Esophagus squamous epithelium (tissue), 5 donors: ENCODE measurements around the gene IFIH1. TPM values are rescaled to one million over a fixed set of nuclear protein-coding genes. Genes with fewer than 3 reads are reported as not detected.
A peak's percentile ranks its signal among the peaks of the same experiment; 100 is the strongest.

ENCODE experiments used
- DNase-seq: peaks from one replicate; lab custom pipeline; 2025; lab: John Stamatoyannopoulos, UW
- H3K27ac ChIP-seq, 4 donors: fragments of 200-600 bp; sonication (generic); one replicate each; pipeline ENCODE4 v1.5.1; 2016 to 2019; ENCODE audit warnings: mild to moderate bottlenecking in 1 of 4
- H3K27me3 ChIP-seq, 4 donors: fragments of 200-600 bp; sonication (generic); 1 replicate in 3 of 4; 2 replicates in 1 of 4; pipeline versions ENCODE4 v1.5.1 to v1.6.0; 2017 to 2021; ENCODE audit warnings: antibody characterized with exemption in 1 of 4
- H3K36me3 ChIP-seq, 3 donors: fragments of 200-600 bp; sonication (generic); one replicate each; pipeline ENCODE4 v1.5.1; 2016 to 2019
- H3K4me1 ChIP-seq, 3 donors: fragments of 200-600 bp; sonication (generic); one replicate each; pipeline ENCODE4 v1.5.1; 2017 to 2019
- H3K4me3 ChIP-seq, 4 donors: fragments of 200-600 bp; sonication (generic); 1 replicate in 3 of 4; 2 replicates in 1 of 4; pipeline ENCODE4 v1.5.1; 2016 to 2019; ENCODE audit warnings: mild to moderate bottlenecking in 2 of 4, moderate library complexity in 1 of 4
- H3K9me3 ChIP-seq, 3 donors: fragments of 200-600 bp; sonication (generic); one replicate each; pipeline ENCODE4 v1.5.1; 2016 to 2019
- CTCF ChIP-seq, 6 experiments: fragments of 450-650 bp in 4 of 6; fragments of 200-600 bp in 2 of 6; sonication (generic) in 2 of 6; IDR thresholded peaks; one replicate each; pipeline ENCODE4 v1.5.1; 2016 to 2019; ENCODE audit warnings: antibody characterized with exemption in 6 of 6, mild to moderate bottlenecking in 4 of 6, moderate library complexity in 4 of 6
- POLR2A ChIP-seq, 4 donors: fragments of 450-650 bp; IDR thresholded peaks; one replicate each; pipeline ENCODE4 v1.6.1; 2017; ENCODE audit warnings: antibody characterized with exemption in 4 of 4, mild to moderate bottlenecking in 4 of 4, moderate library complexity in 3 of 4
- WGBS, 2 donors: methylation state at CpG; one replicate each; pipeline ENCODE4 v1.1.5; 2018; 5-methylcytosine and 5-hydroxymethylcytosine counted together
- intact Hi-C: fragments of 100-400 bp; cut with DNase I; formaldehyde crosslinking; loops from one replicate; pipeline ENCODE4 v1.15.0; 2022
- total RNA-seq, 4 donors: library from RNA; depleted of rRNA; stranded (reverse); fragments of >200 nt; gene quantifications; one replicate each; pipeline ENCODE4 v1.1.0, GENCODE V29; 2016
- donor health status: DM: yes; HTN: yes; CAD: no.

The IFIH1 gene
- total RNA-seq, result 10 to 100 TPM in 2 of 4 donors, 1 to 10 TPM in 2; 8.2 to 17.4 (median 10.8) TPM

GRCh38 chr2:162318328-162319180, at the start of gene IFIH1:
Gene IFIH1 (minus strand): TSS chr2:162318684. CDS start chr2:162318307, 377 bp downstream.
- peak in 2 of 4 donors; percentile 39 to 54 for TF ChIP-seq POLR2A (IDR thresholded peaks at IDR 0.05)
- peak in 2 of 6 experiments; percentile 11 to 15 for TF ChIP-seq CTCF (IDR thresholded peaks at IDR 0.05)
- Histone ChIP-seq H3K27me3 (no peaks in the 10 kb centered on the region), H3K36me3 (no peaks in the 10 kb centered on the region), H3K4me1 (peaks cover 15 to 64% (median 20%) of the 10 kb centered on the region in 3 donors), H3K4me3 (peak within 1 kb of the TSS; percentile 81 to 99 (median 88)), H3K27ac (peak within 1 kb of the TSS; percentile 93 to 99 (median 96)), H3K9me3 (no peaks in the 10 kb centered on the region)
- 0 to 1% methylated on average over 10 of the region's 45 CpGs for WGBS, 2 donors
- peak; percentile 58 for DNase-seq
- intact Hi-C loops, result no loop called here

- Histone ChIP-seq H3K9me3 (no peaks in the 10 kb centered on the region), H3K4me1 (no peaks in the 10 kb centered on the region), H3K27ac (no peak overlapping the region), H3K27me3 (no peaks in the 10 kb centered on the region), H3K4me3 (no peak overlapping the region), H3K36me3 (peaks cover 0 to 4% (median 0%) of the 10 kb centered on the region in 3 donors)
- intact Hi-C loops, result no loop called here
- 85% methylated on average over 2 of the region's 2 CpGs for WGBS, 2 donors
- no peak for DNase-seq
- TF ChIP-seq POLR2A (IDR thresholded peaks at IDR 0.05) (no peak), CTCF (IDR thresholded peaks at IDR 0.05) (no peak)
Measured at GRCh38 chr2:162365392-162365791, 46.9 kb upstream of the IFIH1 start.

- peak overlapping the region; percentile 73 to 90 (median 84) for H3K27ac ChIP-seq
- 6 to 9% methylated on average over 8 of the region's 8 CpGs for WGBS, 2 donors
Measured at GRCh38 chr2:162344617-162344950, 26.1 kb upstream of the IFIH1 start.

GRCh38 chr2:162343824-162344616, 25.5 kb upstream of the IFIH1 start, which contains the start of gene GCA:
Gene GCA (plus strand): TSS chr2:162344132. CDS start chr2:162344249, 117 bp downstream.
- Histone ChIP-seq H3K27me3 (no peaks in the 10 kb centered on the region), H3K36me3 (no peaks in the 10 kb centered on the region), H3K9me3 (no peaks in the 10 kb centered on the region), H3K4me3 (peak within 1 kb of the TSS; percentile 63 to 97 (median 80)), H3K27ac (peak within 1 kb of the TSS; percentile 73 to 90 (median 84)), H3K4me1 (peaks cover 0 to 16% (median 4%) of the 10 kb centered on the region in 3 donors)
- 0 to 2% methylated on average over 17 to 22 of the region's 57 CpGs for WGBS, 2 donors
- DNase-seq, result peak; percentile 86
- intact Hi-C loops, result no loop called here
- TF ChIP-seq POLR2A (IDR thresholded peaks at IDR 0.05), result peak in 2 of 4 donors; percentile 29 to 68
- TF ChIP-seq CTCF (IDR thresholded peaks at IDR 0.05), result peak in 1 of 6 experiments; percentile 10

More at GRCh38 chr2:162344617-162344950, 26.1 kb upstream of the IFIH1 start:
- H3K36me3 ChIP-seq, result no peaks in the 10 kb centered on the region
- intact Hi-C loops, result no loop called here
- H3K4me1 ChIP-seq, result peaks cover 0 to 16% (median 4%) of the 10 kb centered on the region in 3 donors
- no peak for TF ChIP-seq POLR2A (IDR thresholded peaks at IDR 0.05)
- no peaks in the 10 kb centered on the region for H3K27me3 ChIP-seq
- no peak for DNase-seq
- no peaks in the 10 kb centered on the region for H3K9me3 ChIP-seq
- H3K4me3 ChIP-seq, result peak overlapping the region; percentile 63 to 97 (median 80)

- no peaks in the 10 kb centered on the region for H3K9me3 ChIP-seq
- no peak for DNase-seq
- H3K4me3 ChIP-seq, result peak overlapping the region; percentile 63 to 97 (median 80)
- peak overlapping the region in 1 of 4 donors; percentile 87 for H3K27ac ChIP-seq
- no peaks in the 10 kb centered on the region for H3K36me3 ChIP-seq
- intact Hi-C loops, result no loop called here
- no peaks in the 10 kb centered on the region for H3K27me3 ChIP-seq
- TF ChIP-seq CTCF (IDR thresholded peaks at IDR 0.05) (no peak), POLR2A (IDR thresholded peaks at IDR 0.05) (no peak)
- 52 to 56% methylated on average over 4 of the region's 4 CpGs for whole genome bisulfite sequencing, 2 donors
- H3K4me1 ChIP-seq, result peaks cover 0 to 16% (median 4%) of the 10 kb centered on the region in 3 donors
Measured at GRCh38 chr2:162343492-162343823, 25.0 kb upstream of the IFIH1 start.
